ENCODE data around the gene HNRNPD.
"Not testable (repeated sequence)": the region's sequence is repeated elsewhere in the genome, so short reads cannot be mapped to it uniquely, and the experiment has no call there.

The HNRNPD gene, protein sequence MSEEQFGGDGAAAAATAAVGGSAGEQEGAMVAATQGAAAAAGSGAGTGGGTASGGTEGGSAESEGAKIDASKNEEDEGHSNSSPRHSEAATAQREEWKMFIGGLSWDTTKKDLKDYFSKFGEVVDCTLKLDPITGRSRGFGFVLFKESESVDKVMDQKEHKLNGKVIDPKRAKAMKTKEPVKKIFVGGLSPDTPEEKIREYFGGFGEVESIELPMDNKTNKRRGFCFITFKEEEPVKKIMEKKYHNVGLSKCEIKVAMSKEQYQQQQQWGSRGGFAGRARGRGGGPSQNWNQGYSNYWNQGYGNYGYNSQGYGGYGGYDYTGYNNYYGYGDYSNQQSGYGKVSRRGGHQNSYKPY

DNA sequence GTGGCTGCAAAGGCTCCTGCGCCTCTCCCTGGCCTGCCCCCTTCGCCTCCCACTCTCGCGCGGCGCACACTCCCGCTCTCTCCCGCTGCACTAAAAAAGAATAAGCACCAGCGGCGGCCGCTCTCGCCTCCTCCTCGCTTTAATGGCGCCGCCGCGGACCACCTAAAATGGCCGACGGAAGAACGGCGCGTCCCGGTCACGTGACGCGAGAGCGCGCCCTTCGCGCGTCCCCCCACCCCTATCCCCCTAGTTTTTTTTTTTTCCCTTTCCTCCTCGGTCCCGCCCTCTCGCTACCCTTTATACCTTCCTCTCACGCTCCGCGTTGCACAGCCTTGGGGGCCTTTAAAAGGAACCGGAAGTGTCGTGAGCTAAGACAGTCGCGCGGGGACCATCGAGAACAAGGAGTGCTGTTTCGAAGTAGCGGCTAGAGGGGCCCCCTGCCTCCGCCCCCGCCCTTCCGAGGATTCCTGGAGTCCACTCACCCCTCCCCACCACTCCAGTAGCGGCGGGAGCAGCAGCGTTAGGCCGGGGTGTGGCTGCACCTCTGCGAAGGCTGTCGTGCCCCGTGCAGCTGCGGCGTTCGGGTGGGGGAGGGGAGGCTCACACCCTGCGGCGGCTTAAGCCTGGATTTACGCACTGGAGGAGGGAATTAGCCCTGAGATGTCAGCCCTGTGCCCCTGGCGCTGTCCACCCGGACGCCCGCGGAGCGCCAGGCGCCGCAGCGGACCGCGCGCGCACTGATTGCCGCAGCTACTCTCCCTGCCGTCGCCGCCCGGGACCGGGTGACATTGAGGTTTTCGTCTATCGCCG is at the start of gene HNRNPD:
HNRNPD (minus strand) TSS at position 176 of the 810 bp plus-strand sequence. CDS start 313 bp downstream, outside the sequence.
- peaks cover 30% of the 10 kb centered on the region for H3K36me3 Mint-ChIP-seq
- no peaks in the 10 kb centered on the region for H3K9me3 Mint-ChIP-seq
- H3K4me3 Mint-ChIP-seq, result peak within 1 kb of the TSS; percentile 98
- peak within 1 kb of the TSS; percentile 100 for H3K27ac Mint-ChIP-seq
- H3K4me1 Mint-ChIP-seq, result peaks cover 43% of the 10 kb centered on the region
- H3K27me3 Mint-ChIP-seq, result no peaks in the 10 kb centered on the region

DNA sequence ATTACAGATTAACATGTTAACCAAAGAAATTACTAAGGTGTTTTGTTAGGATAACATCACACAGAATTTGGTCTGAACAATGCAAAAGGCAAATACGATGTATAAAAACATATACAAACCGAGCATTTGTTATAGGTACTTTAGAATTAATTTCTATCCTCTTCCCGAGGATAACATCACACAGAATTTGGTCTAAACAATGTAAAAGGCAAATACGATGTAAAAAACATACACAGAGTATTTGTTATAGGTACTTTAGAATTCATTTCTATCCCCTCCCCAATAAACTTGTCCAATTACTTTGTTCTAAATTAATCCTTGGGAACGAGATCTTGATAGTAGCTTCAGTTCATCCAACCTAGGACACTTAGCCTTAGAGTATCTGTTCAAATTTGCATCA is 48.8 kb upstream of the HNRNPD start:
- H3K27me3 Mint-ChIP-seq, result no peaks in the 10 kb centered on the region
- no peak overlapping the region for H3K4me3 Mint-ChIP-seq
- H3K4me1 Mint-ChIP-seq, result peaks cover 54% of the 10 kb centered on the region
- H3K36me3 Mint-ChIP-seq, result peaks cover 35% of the 10 kb centered on the region
- peak overlapping the region; percentile 94 for H3K27ac Mint-ChIP-seq
- no peaks in the 10 kb centered on the region for H3K9me3 Mint-ChIP-seq

DNA sequence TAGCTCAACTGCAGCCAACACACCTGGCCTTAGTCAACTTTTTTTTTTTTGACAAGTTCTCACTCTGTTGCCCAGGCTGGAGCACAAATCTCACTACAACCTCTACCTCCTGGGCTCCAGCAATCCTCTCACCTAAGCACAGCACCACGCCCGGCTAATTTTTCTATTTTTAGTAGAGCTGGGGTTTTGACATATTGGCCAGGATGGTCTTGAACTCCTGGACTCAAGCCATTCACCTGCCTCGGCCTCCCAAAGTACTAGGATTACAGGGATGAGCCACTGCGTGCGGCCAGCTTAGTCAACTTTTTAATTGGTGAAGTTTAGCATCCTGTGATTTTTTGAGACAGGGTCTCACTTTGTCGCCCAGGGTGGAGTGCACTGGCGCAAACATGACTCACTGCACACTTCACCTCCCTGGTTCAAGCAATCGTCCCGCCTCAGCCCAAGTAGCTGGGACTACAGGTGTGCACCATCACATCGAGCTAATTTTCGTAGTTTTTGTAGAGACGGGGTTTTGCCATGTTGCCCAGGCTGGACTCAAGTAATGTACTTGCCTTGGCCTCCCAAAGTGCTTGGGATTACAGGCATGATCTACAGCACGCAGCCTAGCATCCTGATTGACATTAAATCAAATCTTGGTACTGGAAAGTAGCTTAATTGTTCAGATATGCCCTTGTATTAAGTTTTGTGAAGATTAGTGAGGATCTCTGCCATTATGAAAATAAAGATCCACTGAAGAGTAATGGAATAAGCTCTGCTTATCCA is 48.2 kb upstream of the HNRNPD start:
- H3K4me3 Mint-ChIP-seq, result no peak overlapping the region
- H3K9me3 Mint-ChIP-seq, result no peaks in the 10 kb centered on the region
- H3K36me3 Mint-ChIP-seq, result peaks cover 30% of the 10 kb centered on the region
- H3K27ac Mint-ChIP-seq, result peak overlapping the region; percentile 38
- H3K27me3 Mint-ChIP-seq, result no peaks in the 10 kb centered on the region
- peaks cover 48% of the 10 kb centered on the region for H3K4me1 Mint-ChIP-seq

DNA sequence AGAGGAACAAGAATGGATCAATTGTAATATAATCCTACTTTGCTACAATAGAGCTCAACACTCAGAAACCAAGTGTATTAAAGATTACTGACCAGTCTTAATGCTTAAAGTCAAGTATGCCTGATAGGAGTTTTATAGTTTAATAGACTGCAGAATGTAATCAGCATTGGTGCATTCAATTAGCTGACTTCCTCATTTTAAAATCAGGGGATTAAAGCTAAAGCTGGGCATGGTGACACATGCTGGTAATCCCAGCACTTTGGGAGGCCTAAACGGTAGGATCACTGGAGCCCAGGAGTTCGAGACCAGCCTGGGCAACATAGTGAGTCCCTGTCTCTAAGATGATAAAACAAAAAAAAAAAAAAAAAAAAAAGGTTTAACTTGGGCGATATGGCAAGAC is 45.7 kb upstream of the HNRNPD start:
- Mint-ChIP-seq H3K9me3 (no peaks in the 10 kb centered on the region), H3K36me3 (peaks cover 18% of the 10 kb centered on the region), H3K27ac (no peak overlapping the region), H3K4me1 (peaks cover 32% of the 10 kb centered on the region), H3K27me3 (peaks cover 9% of the 10 kb centered on the region), H3K4me3 (no peak overlapping the region)

DNA sequence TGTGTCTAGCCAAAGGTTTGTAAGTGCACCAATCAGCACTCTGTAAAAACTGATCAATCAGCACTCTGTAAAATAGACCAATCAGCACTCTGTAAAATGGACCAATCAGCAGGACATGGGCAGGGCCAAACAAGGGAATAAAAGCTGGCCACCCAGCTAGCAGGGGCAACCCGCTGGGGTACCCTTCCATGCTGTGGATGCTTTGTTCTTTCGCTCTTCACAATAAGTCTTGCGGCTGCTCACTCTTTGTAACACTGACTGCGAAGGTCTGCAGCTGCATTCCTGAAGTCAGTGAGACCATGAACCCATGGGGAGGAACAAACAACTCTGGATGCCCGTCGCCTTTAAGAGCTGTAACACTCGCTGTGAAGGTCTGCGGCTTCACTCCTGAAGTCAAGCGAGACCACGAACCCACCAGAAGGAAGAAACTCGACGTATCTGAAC is 42.2 kb upstream of the HNRNPD start:
- Mint-ChIP-seq H3K27ac (no peak overlapping the region), H3K27me3 (peaks cover 10% of the 10 kb centered on the region), H3K4me1 (peaks cover 9% of the 10 kb centered on the region), H3K9me3 (no peaks in the 10 kb centered on the region), H3K4me3 (no peak overlapping the region), H3K36me3 (no peaks in the 10 kb centered on the region)

DNA sequence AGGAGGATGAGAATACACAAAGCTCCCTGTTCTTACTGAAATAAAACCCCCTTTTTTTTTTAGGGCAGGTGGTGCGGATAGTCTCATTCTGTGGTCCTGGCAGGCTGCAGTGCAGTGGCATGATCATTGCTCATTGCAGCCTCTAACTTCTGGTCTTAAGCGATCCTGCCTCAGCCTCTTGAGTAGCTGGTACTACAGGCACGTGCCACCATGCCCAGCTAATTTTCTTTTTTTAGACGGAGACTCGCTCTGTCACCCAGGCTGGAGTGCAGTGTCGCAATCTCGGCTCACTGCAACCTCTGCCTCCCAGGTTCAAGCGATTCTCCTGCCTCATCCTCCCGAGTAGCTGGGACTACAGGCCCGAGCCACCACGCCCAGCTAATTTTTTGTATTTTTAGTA is 41.3 kb upstream of the HNRNPD start:
- H3K27ac Mint-ChIP-seq, H3K4me3 Mint-ChIP-seq, H3K36me3 Mint-ChIP-seq, H3K4me1 Mint-ChIP-seq, H3K9me3 Mint-ChIP-seq: not testable (repeated sequence)
- peaks cover 10% of the 10 kb centered on the region for H3K27me3 Mint-ChIP-seq

DNA sequence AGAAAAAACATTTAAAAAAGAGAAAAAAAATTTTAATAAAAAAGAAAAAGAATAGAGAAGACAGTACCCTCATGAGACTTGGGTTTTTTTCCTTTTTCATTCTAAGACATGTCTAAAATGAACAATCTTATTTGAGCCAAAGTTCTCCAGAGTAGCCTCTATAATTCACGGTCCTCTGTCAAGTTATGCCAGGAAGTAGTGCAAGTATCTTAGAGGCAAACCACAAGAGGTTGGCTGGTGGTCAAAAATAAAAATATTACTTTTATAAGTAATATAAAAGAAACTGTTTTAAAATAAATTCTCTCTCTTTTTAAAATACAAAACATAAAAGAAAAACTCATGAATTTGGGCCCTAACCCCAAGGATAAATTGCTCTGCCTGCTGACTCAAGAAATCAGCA is 29.9 kb upstream of the HNRNPD start:
- Mint-ChIP-seq H3K9me3 (no peaks in the 10 kb centered on the region), H3K27me3 (peaks cover 1% of the 10 kb centered on the region), H3K36me3 (no peaks in the 10 kb centered on the region), H3K4me3 (no peak overlapping the region), H3K4me1 (no peaks in the 10 kb centered on the region), H3K27ac (no peak overlapping the region)

DNA sequence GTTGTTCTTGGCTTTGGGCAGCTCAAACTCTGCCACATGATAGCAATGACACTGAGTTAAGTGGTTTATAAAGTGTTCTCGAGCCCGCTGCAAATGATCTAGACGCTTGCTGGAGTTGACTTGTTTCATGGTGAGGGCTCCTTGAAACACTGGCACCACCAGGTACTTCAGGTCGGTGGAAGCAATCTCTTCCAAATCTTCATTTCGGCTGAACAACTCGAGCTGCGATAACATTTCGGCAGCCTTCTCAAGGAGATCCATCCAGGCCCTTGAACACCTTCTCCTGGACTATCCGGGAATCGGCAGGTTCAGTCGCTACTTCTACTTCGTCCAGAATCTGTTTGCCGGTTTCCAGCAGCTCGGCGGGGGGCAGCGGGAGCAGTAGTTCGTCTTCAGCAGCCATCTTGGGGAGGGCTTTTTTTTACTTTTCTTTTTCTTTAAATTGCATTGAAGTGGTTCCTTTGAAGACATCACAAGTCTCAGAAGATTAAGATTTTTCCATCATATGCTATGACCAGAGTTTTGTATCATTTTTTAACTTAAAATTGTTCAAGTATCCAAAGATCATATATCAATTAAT is 28.5 kb upstream of the HNRNPD start:
- H3K4me3 Mint-ChIP-seq, result no peak overlapping the region
- no peak overlapping the region for H3K27ac Mint-ChIP-seq
- H3K4me1 Mint-ChIP-seq, result no peaks in the 10 kb centered on the region
- no peaks in the 10 kb centered on the region for H3K36me3 Mint-ChIP-seq
- H3K27me3 Mint-ChIP-seq, result peaks cover 1% of the 10 kb centered on the region
- no peaks in the 10 kb centered on the region for H3K9me3 Mint-ChIP-seq

DNA sequence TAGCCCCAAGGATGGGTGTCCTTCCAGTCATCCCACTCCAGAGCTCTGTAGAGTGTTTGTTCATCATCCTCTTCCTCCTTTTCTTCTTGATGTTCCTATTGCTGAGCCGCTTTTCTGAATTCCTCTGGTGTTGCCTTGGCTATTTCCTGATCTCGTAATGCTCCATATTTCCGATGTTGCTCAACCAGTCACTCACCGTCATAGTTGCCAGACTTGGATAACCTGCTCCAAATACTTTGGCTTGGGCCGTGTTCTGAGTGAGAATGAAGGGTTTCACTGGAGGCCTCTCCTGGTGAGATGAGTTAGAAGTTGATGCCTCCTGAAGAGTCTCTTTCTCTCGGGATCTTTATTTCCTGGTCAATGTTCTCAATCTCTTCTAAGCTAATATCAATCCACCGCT is 27.8 kb upstream of the HNRNPD start:
- peaks cover 1% of the 10 kb centered on the region for H3K27me3 Mint-ChIP-seq
- no peak overlapping the region for H3K27ac Mint-ChIP-seq
- no peaks in the 10 kb centered on the region for H3K9me3 Mint-ChIP-seq

DNA sequence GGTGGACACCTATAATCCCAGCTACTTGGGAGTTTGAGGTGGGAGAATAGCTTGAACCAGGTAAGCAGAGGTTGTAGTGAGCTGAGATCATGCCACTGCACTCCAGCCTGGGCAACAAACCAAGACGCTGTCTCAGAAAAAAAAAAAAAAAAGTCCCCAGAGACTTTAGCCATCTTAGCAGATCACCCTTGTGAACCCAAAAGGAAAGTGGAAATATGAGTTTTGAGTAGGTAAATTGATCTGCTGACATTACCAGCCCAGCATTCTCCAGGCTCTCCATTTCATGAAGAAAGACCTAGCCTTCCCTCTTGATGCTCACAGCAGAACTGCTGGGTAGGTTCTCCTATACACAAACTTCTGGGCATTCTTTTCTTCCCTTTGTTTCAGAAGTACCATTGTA is 24.5 kb upstream of the HNRNPD start:
- Mint-ChIP-seq H3K4me3 (no peak overlapping the region), H3K27me3 (peaks cover 1% of the 10 kb centered on the region), H3K27ac (no peak overlapping the region), H3K4me1 (no peaks in the 10 kb centered on the region), H3K9me3 (no peaks in the 10 kb centered on the region), H3K36me3 (no peaks in the 10 kb centered on the region)

More for the DNA sequence above, 27.8 kb upstream of the HNRNPD start:
- H3K4me1 Mint-ChIP-seq, result no peaks in the 10 kb centered on the region
- H3K36me3 Mint-ChIP-seq, result no peaks in the 10 kb centered on the region
- no peak overlapping the region for H3K4me3 Mint-ChIP-seq

DNA sequence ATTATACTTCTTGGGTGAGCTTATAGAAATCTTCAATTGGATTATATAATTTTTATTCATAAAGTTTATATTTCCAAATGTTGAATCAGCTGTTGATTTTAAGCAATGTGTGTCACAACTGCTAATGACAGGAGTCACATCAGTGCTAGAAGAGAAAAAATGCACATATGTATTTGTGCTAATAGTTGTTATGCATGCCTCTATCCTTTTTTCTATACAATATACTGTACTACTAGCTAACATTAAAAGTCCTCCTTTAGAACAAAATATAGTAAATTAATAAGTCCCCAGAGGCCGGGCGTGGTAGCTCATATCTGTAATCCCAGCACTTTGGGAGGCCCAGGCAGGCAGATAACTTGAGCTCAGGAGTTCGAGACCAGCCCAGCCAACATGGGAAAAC is 23.7 kb upstream of the HNRNPD start:
- Mint-ChIP-seq H3K36me3 (no peaks in the 10 kb centered on the region), H3K4me3 (no peak overlapping the region), H3K27ac (no peak overlapping the region), H3K9me3 (no peaks in the 10 kb centered on the region), H3K4me1 (no peaks in the 10 kb centered on the region), H3K27me3 (peaks cover 1% of the 10 kb centered on the region)

DNA sequence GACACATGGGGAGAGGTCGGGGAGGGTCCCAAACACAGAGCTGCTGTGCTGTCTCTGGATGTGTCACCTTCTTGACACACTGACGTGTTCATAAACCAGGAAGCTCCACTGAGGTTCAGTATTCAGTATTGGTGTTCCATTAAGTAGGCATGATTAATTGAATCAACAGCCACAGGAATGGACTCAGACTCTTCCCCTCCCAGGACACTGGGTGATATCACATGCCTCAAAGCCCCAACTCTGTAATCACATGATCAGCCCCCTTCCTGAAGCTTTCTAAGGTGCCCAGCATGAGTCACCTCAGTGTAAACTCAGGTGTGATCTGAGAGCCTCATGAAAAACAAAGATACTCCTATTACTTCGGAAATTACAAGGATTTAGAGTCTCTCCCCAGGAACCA is 21.1 kb upstream of the HNRNPD start:
- Mint-ChIP-seq H3K4me1 (no peaks in the 10 kb centered on the region), H3K27ac (no peak overlapping the region), H3K36me3 (no peaks in the 10 kb centered on the region), H3K9me3 (no peaks in the 10 kb centered on the region), H3K27me3 (peaks cover 1% of the 10 kb centered on the region), H3K4me3 (no peak overlapping the region)

DNA sequence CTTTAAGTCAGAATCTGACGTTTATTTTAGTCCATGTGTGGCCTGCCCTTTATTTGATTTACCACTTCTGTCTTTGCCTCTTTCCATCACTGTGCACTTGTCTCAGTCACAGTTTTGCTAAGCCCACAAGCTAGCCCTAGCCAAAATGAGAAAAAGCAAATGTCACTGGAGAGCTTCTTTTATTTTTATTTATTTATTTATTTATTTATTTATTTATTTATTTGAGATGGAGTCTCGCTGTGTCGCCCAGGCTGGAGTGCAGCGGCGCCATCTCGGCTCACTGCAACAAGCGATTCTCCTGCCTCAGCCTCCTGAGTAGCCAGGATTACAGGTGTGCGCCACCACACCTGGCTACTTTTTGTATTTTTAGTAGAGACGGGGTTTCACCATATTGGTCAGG is 16.3 kb upstream of the HNRNPD start:
- H3K36me3 Mint-ChIP-seq, H3K9me3 Mint-ChIP-seq, H3K27me3 Mint-ChIP-seq, H3K4me1 Mint-ChIP-seq, H3K4me3 Mint-ChIP-seq, H3K27ac Mint-ChIP-seq: not testable (repeated sequence)

DNA sequence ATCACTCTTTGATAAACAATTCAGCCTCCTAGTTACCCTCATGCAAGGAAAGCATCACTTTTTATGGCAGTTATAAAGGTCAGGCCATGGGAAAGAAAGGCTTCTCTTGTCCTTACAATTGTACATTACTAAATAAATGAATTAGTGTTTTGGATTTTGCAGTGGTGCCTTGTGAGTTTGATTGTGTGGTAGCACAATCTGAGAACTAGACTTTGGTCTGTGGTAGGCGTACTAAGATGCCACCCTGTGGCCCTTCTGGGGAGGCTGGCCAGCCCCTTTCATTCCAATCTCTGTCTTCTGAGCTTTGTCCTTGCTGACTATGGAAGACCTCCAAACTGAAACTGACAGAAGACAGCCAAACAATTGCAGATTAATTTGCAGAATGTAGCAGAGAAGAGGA is 14.6 kb upstream of the HNRNPD start:
- H3K36me3 Mint-ChIP-seq, result no peaks in the 10 kb centered on the region
- H3K27me3 Mint-ChIP-seq, result no peaks in the 10 kb centered on the region

DNA sequence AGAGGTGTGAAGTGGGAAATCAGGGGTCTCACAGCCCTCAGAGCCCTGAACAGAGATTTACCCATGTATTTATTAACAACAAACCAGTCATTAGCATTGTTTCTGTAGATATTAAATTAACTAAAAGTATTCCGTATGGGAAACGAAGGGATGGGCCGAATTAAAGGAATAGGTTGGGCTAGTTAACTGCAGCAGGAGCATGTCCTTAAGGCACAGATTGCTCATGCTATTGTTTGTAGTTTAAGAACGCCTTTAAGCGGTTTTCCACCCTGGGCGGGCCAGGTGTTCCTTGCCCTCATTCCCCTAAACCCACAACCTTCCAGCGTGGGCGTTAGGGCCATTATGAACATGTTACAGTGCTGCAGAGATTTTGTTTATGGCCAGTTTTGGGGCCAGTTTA is 12.5 kb upstream of the HNRNPD start:
- not testable (repeated sequence) for H3K36me3 Mint-ChIP-seq, H3K27me3 Mint-ChIP-seq, H3K4me3 Mint-ChIP-seq, H3K9me3 Mint-ChIP-seq, H3K4me1 Mint-ChIP-seq, H3K27ac Mint-ChIP-seq

More for the DNA sequence above, 14.6 kb upstream of the HNRNPD start:
- Mint-ChIP-seq H3K4me3 (no peak overlapping the region), H3K27ac (no peak overlapping the region), H3K4me1 (no peaks in the 10 kb centered on the region), H3K9me3 (no peaks in the 10 kb centered on the region)
